ENCODE data around the gene SCPEP1. TPM values are rescaled to one million over a fixed set of nuclear protein-coding genes. Genes with fewer than 3 reads are reported as not detected.

SCPEP1 gene, protein sequence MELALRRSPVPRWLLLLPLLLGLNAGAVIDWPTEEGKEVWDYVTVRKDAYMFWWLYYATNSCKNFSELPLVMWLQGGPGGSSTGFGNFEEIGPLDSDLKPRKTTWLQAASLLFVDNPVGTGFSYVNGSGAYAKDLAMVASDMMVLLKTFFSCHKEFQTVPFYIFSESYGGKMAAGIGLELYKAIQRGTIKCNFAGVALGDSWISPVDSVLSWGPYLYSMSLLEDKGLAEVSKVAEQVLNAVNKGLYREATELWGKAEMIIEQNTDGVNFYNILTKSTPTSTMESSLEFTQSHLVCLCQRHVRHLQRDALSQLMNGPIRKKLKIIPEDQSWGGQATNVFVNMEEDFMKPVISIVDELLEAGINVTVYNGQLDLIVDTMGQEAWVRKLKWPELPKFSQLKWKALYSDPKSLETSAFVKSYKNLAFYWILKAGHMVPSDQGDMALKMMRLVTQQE
- total RNA-seq (11.1 TPM), polyA plus RNA-seq (49.9 TPM)
- long read RNA-seq, donor 1, partial matches to known transcripts, result 0 of 1 reads
- long read RNA-seq, donor 1, other reads (novel, unspliced or antisense), result 0 of 1 reads
- long read RNA-seq, donor 2, result 0 reads
- long read RNA-seq, donor 3, transcript SCPEP1-201 (13 exons, 1,942 nt), result major isoform, 6 of 6 reads
- long read RNA-seq, donor 3, partial matches to known transcripts, result 0 of 6 reads
- long read RNA-seq, donor 3, other reads (novel, unspliced or antisense), result 0 of 6 reads
- long read RNA-seq, donor 4, partial matches to known transcripts, result 0 of 2 reads
- long read RNA-seq, donor 4, other reads (novel, unspliced or antisense), result 0 of 2 reads
- long read RNA-seq, donor 5, partial matches to known transcripts, result 0 of 4 reads
- long read RNA-seq, donor 5, other reads (novel, unspliced or antisense), result 0 of 4 reads
- long read RNA-seq, donor 6, partial matches to known transcripts, result 0 of 5 reads
- long read RNA-seq, donor 6, other reads (novel, unspliced or antisense), result 0 of 5 reads
- long read RNA-seq, donor 7, transcript SCPEP1-201 (13 exons, 1,942 nt), result major isoform, 9 of 10 reads
- long read RNA-seq, donor 7, partial matches to known transcripts, result 0 of 10 reads
- long read RNA-seq, donor 7, other reads (novel, unspliced or antisense), result 0 of 10 reads
- long read RNA-seq, donor 8, partial matches to known transcripts, result 0 of 1 reads
- long read RNA-seq, donor 8, other reads (novel, unspliced or antisense), result 0 of 1 reads
- long read RNA-seq, donor 9, transcript SCPEP1-201 (13 exons, 1,942 nt), result major isoform, 6 of 6 reads
- long read RNA-seq, donor 9, partial matches to known transcripts, result 0 of 6 reads
- long read RNA-seq, donor 9, other reads (novel, unspliced or antisense), result 0 of 6 reads
- long read RNA-seq, donor 10, partial matches to known transcripts, result 0 of 4 reads
- long read RNA-seq, donor 10, other reads (novel, unspliced or antisense), result 0 of 4 reads

DNA sequence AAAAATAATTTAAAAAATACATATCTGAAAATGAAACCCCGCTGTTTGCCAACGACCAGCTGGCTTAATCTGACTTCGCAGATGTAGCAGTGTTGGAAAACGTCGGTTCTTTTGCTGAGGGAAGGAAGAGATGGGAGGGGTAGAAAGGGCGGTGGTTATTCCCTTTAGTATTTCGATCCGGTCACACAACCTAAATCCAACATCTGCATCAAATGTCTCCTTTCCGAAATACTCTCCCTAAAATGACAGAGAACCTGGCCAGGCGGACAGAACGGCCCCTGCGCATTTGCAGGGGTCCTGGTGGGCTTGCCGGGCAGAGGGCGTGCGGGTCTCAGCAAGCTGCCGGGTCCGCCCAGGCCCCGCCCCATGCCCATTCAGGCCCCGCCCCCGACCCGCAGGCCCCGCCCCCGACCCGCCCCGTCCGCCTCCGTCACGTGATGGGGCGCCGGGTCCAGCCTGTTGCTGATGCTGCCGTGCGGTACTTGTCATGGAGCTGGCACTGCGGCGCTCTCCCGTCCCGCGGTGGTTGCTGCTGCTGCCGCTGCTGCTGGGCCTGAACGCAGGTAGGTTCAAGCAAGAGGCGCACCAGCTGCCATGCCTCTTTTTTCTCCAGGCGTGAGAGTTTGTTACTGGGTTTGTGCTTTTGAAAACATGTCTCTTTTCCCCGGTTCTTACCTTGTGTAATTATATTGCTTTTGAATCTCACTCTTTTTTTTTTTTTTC is at the start of gene SCPEP1:
Gene SCPEP1, plus strand, starts transcription at position 459 of the 723 bp plus-strand sequence. Its CDS starts 29 bp downstream, at position 488.
- Histone ChIP-seq H3K27ac (ENCODE audit: low read depth in 1 of 2, low read length in 1 of 2) (no peak within 1 kb of the TSS), H3K4me1 (ENCODE audit: control insufficient read depth in 2 of 2, insufficient read depth in 2 of 2, low read length in 2 of 2) (peaks cover 3 to 19% of the 10 kb centered on the region in 2 donors), H3K9me3 (ENCODE audit: control insufficient read depth in 2 of 2, insufficient read depth in 1 of 2, low read length in 1 of 2) (no peaks in the 10 kb centered on the region), H3K4me3 (ENCODE audit: low read length in 2 of 2) (peak within 1 kb of the TSS; percentile 48 to 57), H3K36me3 (ENCODE audit: control insufficient read depth in 2 of 2, insufficient read depth in 2 of 2, low read length in 1 of 2) (no peaks in the 10 kb centered on the region), H3K27me3 (ENCODE audit: control insufficient read depth in 2 of 2, insufficient read depth in 1 of 2, low read length in 1 of 2) (peaks cover 0 to 16% of the 10 kb centered on the region in 2 donors)
- under 1% methylated on average over 42 of the region's 42 CpGs for WGBS
- DNase-seq (ENCODE audit: low read depth in 6 of 9, low spot score in 9 of 9), result peak; percentile 22 to 73 (median 51)

DNA sequence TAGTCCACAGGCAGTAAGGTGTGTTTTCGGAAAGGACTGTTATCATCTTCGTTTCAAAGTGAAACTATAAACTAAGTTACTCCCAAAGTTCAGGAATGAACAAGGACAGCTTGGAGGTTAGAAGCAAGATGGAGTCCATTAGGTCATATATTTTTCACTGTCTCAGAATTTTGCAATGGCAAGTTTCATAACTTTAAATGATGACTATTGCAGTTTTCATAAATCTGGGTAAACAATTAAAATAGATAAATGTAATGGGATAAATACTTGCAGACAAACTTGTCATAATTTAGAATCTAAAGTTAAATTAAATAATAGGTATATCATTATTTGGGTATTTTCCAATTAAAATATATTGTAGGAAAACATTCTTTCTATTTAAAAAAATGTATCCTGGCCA is 49.3 kb upstream of the SCPEP1 start:
- no peaks in the 10 kb centered on the region for H3K36me3 ChIP-seq (ENCODE audit: control insufficient read depth in 2 of 2, insufficient read depth in 2 of 2, low read length in 1 of 2)
- no peaks in the 10 kb centered on the region for H3K27me3 ChIP-seq (ENCODE audit: control insufficient read depth in 2 of 2, insufficient read depth in 1 of 2, low read length in 1 of 2)
- H3K4me1 ChIP-seq (ENCODE audit: control insufficient read depth in 2 of 2, insufficient read depth in 2 of 2, low read length in 2 of 2), result no peaks in the 10 kb centered on the region
- H3K27ac ChIP-seq (ENCODE audit: low read depth in 1 of 2, low read length in 1 of 2), result no peak overlapping the region
- peaks cover 0 to 11% of the 10 kb centered on the region in 2 donors for H3K9me3 ChIP-seq (ENCODE audit: control insufficient read depth in 2 of 2, insufficient read depth in 1 of 2, low read length in 1 of 2)
- no peak overlapping the region for H3K4me3 ChIP-seq (ENCODE audit: low read length in 2 of 2)
- DNase-seq (ENCODE audit: low read depth in 6 of 9, low spot score in 9 of 9), result no peak
- 98% methylated on average over 2 of the region's 2 CpGs for WGBS

DNA sequence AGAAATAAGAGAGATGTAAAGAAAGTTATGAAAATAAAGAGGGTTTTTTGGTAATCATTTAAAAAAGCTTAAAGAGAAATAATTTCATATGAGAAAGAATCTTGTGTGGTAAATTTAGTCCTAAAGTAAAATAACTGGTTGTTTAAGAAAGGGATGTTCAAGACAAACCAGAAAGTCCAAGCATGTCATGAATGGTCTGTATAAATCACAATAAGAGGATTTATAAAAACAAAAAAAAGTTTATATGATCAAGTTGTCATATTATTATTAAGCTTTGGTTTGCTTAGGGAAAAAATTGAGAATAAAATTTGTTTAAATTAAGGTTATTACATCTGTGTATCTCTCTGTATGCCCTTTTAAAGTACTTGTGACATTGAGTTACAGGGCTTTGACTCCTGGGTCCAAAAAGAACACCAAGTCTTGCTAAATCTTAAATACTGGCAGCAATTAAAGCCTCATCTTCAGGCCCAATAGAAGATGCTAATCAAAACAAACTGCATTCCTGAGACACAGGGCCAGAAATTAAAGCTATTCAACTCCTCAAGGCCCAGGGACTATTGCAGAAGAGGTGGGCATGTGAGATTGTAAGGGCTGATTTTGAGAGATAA is 48.5 kb upstream of the SCPEP1 start:
- no peaks in the 10 kb centered on the region for H3K4me1 ChIP-seq (ENCODE audit: control insufficient read depth in 2 of 2, insufficient read depth in 2 of 2, low read length in 2 of 2)
- H3K9me3 ChIP-seq (ENCODE audit: control insufficient read depth in 2 of 2, insufficient read depth in 1 of 2, low read length in 1 of 2), result peaks cover 0 to 11% of the 10 kb centered on the region in 2 donors
- no peak overlapping the region for H3K27ac ChIP-seq (ENCODE audit: low read depth in 1 of 2, low read length in 1 of 2)
- H3K27me3 ChIP-seq (ENCODE audit: control insufficient read depth in 2 of 2, insufficient read depth in 1 of 2, low read length in 1 of 2), result no peaks in the 10 kb centered on the region
- no peak for DNase-seq (ENCODE audit: low read depth in 6 of 9, low spot score in 9 of 9)
- H3K4me3 ChIP-seq (ENCODE audit: low read length in 2 of 2), result no peak overlapping the region
- H3K36me3 ChIP-seq (ENCODE audit: control insufficient read depth in 2 of 2, insufficient read depth in 2 of 2, low read length in 1 of 2), result peaks cover 3 to 6% of the 10 kb centered on the region in 2 donors

DNA sequence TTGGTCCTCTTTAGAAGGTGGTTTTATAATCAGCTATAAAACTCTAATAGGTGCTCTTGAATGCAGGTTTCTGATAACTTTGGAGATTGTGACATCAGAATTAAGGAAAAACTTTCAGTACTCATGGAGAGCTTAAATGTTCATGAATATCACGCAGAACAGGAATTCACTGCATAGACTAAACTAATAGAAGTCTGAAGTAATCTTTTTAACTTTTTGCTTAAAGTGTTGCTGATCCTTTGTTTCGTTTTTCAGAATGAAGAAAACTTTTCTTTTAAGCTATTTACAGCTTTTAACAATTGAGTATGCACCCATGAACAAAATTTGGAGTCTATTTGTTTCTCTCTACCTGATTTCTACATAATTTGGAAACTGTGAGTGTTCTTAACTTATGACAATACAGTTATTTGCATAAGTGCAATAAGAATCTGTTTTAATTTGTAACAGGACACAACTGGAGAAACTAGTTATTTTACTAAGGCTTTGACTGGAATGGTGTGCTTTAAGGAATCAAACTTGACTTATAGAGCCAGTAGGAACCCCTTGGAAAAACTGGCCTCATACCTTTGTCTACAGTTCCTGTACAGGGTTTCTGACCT is 47.1 kb upstream of the SCPEP1 start:
- no peak for DNase-seq (ENCODE audit: low read depth in 6 of 9, low spot score in 9 of 9)
- Histone ChIP-seq H3K27me3 (ENCODE audit: control insufficient read depth in 2 of 2, insufficient read depth in 1 of 2, low read length in 1 of 2) (no peaks in the 10 kb centered on the region), H3K4me3 (ENCODE audit: low read length in 2 of 2) (no peak overlapping the region), H3K9me3 (ENCODE audit: control insufficient read depth in 2 of 2, insufficient read depth in 1 of 2, low read length in 1 of 2) (peaks cover 0 to 11% of the 10 kb centered on the region in 2 donors), H3K36me3 (ENCODE audit: control insufficient read depth in 2 of 2, insufficient read depth in 2 of 2, low read length in 1 of 2) (peaks cover 3 to 7% of the 10 kb centered on the region in 2 donors), H3K4me1 (ENCODE audit: control insufficient read depth in 2 of 2, insufficient read depth in 2 of 2, low read length in 2 of 2) (no peaks in the 10 kb centered on the region), H3K27ac (ENCODE audit: low read depth in 1 of 2, low read length in 1 of 2) (no peak overlapping the region)
- 96% methylated on average over 2 of the region's 2 CpGs for WGBS

DNA sequence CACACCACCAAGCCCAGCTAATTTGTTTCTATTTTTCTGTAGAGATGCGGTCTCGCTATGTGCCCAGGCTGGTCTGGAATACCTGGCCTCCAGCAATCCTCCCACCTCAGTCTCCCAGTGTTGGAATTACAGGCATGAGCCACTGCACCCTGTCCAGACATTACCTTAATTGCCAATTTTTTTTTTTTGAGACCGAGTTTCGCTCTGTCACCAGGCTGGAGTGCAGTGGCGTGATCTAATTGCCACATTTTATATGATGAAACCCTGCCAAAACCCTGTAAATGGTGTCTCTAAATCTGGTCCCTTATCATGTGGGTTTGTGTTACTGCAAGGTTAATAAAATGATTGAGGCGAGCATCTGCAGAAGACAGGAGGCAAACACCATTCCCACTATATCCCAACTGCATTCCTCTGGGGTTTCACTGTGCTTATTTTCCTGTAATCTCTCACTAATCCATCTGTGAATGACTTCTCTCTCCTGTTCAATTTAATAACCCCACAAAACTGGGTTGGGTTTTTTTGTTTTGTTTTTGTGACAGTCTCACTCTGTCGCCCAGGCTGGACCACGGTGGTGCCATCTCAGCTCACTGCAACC is 44.7 kb upstream of the SCPEP1 start:
- Histone ChIP-seq H3K9me3 (ENCODE audit: control insufficient read depth in 2 of 2, insufficient read depth in 1 of 2, low read length in 1 of 2) (peaks cover 0 to 11% of the 10 kb centered on the region in 2 donors), H3K27ac (ENCODE audit: low read depth in 1 of 2, low read length in 1 of 2) (no peak overlapping the region), H3K4me1 (ENCODE audit: control insufficient read depth in 2 of 2, insufficient read depth in 2 of 2, low read length in 2 of 2) (no peaks in the 10 kb centered on the region), H3K27me3 (ENCODE audit: control insufficient read depth in 2 of 2, insufficient read depth in 1 of 2, low read length in 1 of 2) (no peaks in the 10 kb centered on the region), H3K36me3 (ENCODE audit: control insufficient read depth in 2 of 2, insufficient read depth in 2 of 2, low read length in 1 of 2) (peaks cover 13 to 19% of the 10 kb centered on the region in 2 donors), H3K4me3 (ENCODE audit: low read length in 2 of 2) (no peak overlapping the region)
- 97% methylated on average over 8 of the region's 8 CpGs for WGBS
- DNase-seq (ENCODE audit: low read depth in 6 of 9, low spot score in 9 of 9), result no peak

DNA sequence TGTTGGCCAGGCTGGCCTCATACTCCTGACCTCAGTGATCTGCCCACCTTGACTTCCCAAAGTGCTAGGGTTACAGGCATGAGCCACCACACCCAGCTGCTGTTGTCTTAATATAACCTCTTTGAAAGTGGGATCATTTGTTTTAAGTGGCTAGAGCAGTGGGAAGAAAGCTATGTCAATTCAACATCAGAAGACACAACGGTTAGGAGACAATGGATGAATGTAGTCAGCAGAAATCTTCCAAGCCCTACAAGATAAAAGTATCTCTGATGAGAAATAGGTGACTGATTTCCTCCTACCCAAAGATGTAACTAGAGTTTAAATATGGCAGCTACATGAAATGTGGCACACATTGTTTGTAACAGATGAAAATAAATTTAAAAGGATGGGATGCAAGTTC is 44.1 kb upstream of the SCPEP1 start:
- peaks cover 0 to 9% of the 10 kb centered on the region in 2 donors for H3K9me3 ChIP-seq (ENCODE audit: control insufficient read depth in 2 of 2, insufficient read depth in 1 of 2, low read length in 1 of 2)
- H3K27me3 ChIP-seq (ENCODE audit: control insufficient read depth in 2 of 2, insufficient read depth in 1 of 2, low read length in 1 of 2), result no peaks in the 10 kb centered on the region
- H3K36me3 ChIP-seq (ENCODE audit: control insufficient read depth in 2 of 2, insufficient read depth in 2 of 2, low read length in 1 of 2), result peaks cover 13 to 21% of the 10 kb centered on the region in 2 donors
- WGBS, result 81% methylated on average over 1 of the region's 1 CpG
- H3K27ac ChIP-seq (ENCODE audit: low read depth in 1 of 2, low read length in 1 of 2), result no peak overlapping the region
- H3K4me1 ChIP-seq (ENCODE audit: control insufficient read depth in 2 of 2, insufficient read depth in 2 of 2, low read length in 2 of 2), result no peaks in the 10 kb centered on the region
- DNase-seq (ENCODE audit: low read depth in 6 of 9, low spot score in 9 of 9), result no peak
- H3K4me3 ChIP-seq (ENCODE audit: low read length in 2 of 2), result no peak overlapping the region

DNA sequence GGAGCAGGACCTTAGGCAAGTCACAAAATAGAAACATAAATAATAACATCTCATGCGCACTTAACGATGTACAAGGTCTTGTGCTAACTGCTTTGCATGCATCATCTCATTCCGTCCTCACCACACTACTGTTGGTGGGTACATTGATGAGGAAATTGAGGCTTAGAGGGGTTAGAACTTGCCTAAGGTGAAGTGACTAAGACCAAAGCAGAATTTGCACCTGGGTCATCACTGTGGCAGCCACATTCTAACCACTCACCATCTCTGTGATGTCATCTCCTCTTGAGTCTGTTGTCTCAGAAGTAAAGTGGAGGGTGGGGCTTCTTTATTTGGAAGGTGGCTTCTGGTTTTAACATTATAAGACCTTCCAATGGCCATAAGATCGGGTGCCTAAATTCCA is 43.7 kb upstream of the SCPEP1 start:
- H3K36me3 ChIP-seq (ENCODE audit: control insufficient read depth in 2 of 2, insufficient read depth in 2 of 2, low read length in 1 of 2), result peaks cover 13 to 25% of the 10 kb centered on the region in 2 donors
- WGBS, result 94% methylated on average over 4 of the region's 4 CpGs
- H3K4me1 ChIP-seq (ENCODE audit: control insufficient read depth in 2 of 2, insufficient read depth in 2 of 2, low read length in 2 of 2), result no peaks in the 10 kb centered on the region
- peaks cover 0 to 7% of the 10 kb centered on the region in 2 donors for H3K9me3 ChIP-seq (ENCODE audit: control insufficient read depth in 2 of 2, insufficient read depth in 1 of 2, low read length in 1 of 2)
- H3K4me3 ChIP-seq (ENCODE audit: low read length in 2 of 2), result no peak overlapping the region
- H3K27me3 ChIP-seq (ENCODE audit: control insufficient read depth in 2 of 2, insufficient read depth in 1 of 2, low read length in 1 of 2), result no peaks in the 10 kb centered on the region
- no peak overlapping the region for H3K27ac ChIP-seq (ENCODE audit: low read depth in 1 of 2, low read length in 1 of 2)
- DNase-seq (ENCODE audit: low read depth in 6 of 9, low spot score in 9 of 9), result no peak
